Lung microvascular endothelial cell (primary cell): ENCODE measurements around the gene CHST12. TPM values are rescaled to one million over a fixed set of nuclear protein-coding genes. Genes with fewer than 3 reads are reported as not detected.

Experiments used
- DNase-seq, 2 donors: peaks; one replicate each; pipeline versions ENCODE4 v3.0.0 to v3.0.0-alpha.2; 2010; ENCODE audit warnings: low read depth in 2 of 2
- total RNA-seq: library from RNA; depleted of rRNA; stranded (reverse); fragments of >200 nt; gene quantifications from 2 replicates; pipeline ENCODE4 v1.2.1, GENCODE V29; 2014

CHST12 gene
- total RNA-seq, 1 donor from 2014 or later = 3.8 TPM

DNA sequence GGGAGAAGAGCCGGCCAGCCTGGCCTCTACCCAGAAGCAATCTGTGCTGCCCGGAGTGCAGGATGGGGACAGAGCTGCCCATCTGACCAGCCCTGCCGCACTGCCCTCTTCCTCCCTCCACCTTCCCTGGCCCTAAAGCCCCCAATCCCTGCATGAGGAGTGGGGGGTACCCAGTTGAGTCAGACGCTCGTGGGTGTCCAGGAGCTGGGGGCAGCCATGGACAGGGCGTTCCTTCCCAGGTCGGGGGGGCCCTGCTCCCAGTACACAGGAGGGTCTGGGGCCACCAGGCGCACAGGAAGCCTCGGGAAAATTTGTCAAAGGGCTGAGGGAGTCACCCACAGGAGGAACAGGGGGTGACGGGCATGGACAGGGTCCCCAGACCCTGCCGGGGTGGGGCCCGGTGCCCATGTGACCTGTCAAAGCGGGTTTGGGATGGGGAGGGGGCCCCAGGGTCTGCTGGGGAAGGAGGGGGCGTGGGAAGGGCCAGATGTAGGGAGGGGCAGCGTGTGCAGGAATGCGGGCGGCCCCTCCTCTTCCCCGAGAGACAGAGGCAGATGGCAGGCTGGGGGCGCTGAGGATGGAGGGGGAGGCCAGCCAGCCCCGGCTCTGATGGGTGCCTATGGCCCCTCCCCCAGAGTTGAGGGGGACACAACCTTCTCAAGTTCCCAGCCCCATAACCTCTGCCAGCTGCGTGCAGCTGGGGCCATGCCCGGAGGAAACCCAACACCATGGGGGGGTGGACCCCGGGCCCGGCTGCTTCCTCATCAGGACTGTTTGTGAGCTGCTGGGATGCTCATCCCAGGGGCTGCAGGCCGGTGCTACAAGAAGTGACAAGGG, 94.3 kb downstream of the CHST12 start:
- no peak for DNase-seq

Other genes starting within 250 kb of the CHST12 start
- gene MAD1L1, start 170.7 kb upstream of the CHST12 start, total RNA-seq = 35.3 and 46.0 TPM in 2 replicates
- 10.7 and 13.7 TPM in 2 replicates for gene MRM2, start 161.4 kb upstream of the CHST12 start, total RNA-seq
- gene NUDT1, start 161.4 kb upstream of the CHST12 start, total RNA-seq = 4.8 and 10.5 TPM in 2 replicates
- gene SNX8, start 89.2 kb upstream of the CHST12 start, total RNA-seq = 5.6 and 6.5 TPM in 2 replicates
- 141 and 143 TPM in 2 replicates for gene EIF3B, start 48.8 kb upstream of the CHST12 start, total RNA-seq
- not detected in 2 replicates for gene GRIFIN, start 72.8 kb downstream of the CHST12 start, total RNA-seq
- 11.6 and 16.9 TPM in 2 replicates for gene LFNG, start 116.2 kb downstream of the CHST12 start, total RNA-seq
- gene BRAT1, start 151.9 kb downstream of the CHST12 start, total RNA-seq = 13.9 and 21.8 TPM in 2 replicates
- gene IQCE, start 155.4 kb downstream of the CHST12 start, total RNA-seq = 4.6 and 6.0 TPM in 2 replicates
- 35.1 and 48.0 TPM in 2 replicates for gene TTYH3, start 228.4 kb downstream of the CHST12 start, total RNA-seq